DOHH2 (cell line): ENCODE data around the gene CHRND.

ENCODE experiments used
- CTCF ChIP-seq: fragments of 200-600 bp; sonication (generic); IDR thresholded peaks from one replicate; pipeline ENCODE4 v1.5.1; 2014; ENCODE audit warnings: antibody characterized with exemption, mild to moderate bottlenecking, low read depth, low read length; ENCODE audit not compliant: poor library complexity, severe bottlenecking
- EZH2phosphoT487 ChIP-seq: fragments of 200-600 bp; sonication (generic); IDR thresholded peaks from 2 replicates; pipeline ENCODE4 v1.6.1; 2017; ENCODE audit warnings: borderline replicate concordance, mild to moderate bottlenecking, antibody characterized with exemption, low read length, moderate library complexity, mixed read lengths

GRCh38 chr2:232493701-232494474 is 32.1 kb upstream of the CHRND start:
- TF ChIP-seq CTCF: no peak
- no peak for TF ChIP-seq EZH2phosphoT487
